HEK293T (cell line): ENCODE results near the gene PLCZ1.
"Not testable (repeated sequence)": the region's sequence is repeated elsewhere in the genome, so short reads cannot be mapped to it uniquely, and the experiment has no call there.

Source experiments
- CTCF ChIA-PET: fragments of 350-600 bp; formaldehyde crosslinking; extraction: SDS; loops from one replicate; lab custom pipeline; 2021; ENCODE audit warnings: antibody characterized with exemption, inconsistent platforms; lab: Yijun Ruan, JAX
- POLR2A ChIA-PET: fragments of 350-600 bp; formaldehyde crosslinking; extraction: SDS; loops from one replicate; lab custom pipeline; 2020; ENCODE audit warnings: antibody characterized with exemption, inconsistent platforms; lab: Yijun Ruan, JAX
- DNase-seq: peaks from one replicate; pipeline ENCODE4 v3.0.0; 2012; ENCODE audit warnings: mixed read lengths; ENCODE audit errors: extremely low spot score
- ARNT ChIP-seq: fragments of 450-650 bp; IDR thresholded peaks from 2 replicates; pipeline ENCODE4 v1.6.1; 2017; ENCODE audit warnings: mild to moderate bottlenecking
- BHLHE40 ChIP-seq: fragments of 450-650 bp; IDR thresholded peaks from 2 replicates; pipeline ENCODE4 v1.6.1; 2016; ENCODE audit warnings: mild to moderate bottlenecking, moderate library complexity, borderline replicate concordance
- CTBP1 ChIP-seq: fragments of 450-650 bp; IDR thresholded peaks from 2 replicates; pipeline ENCODE4 v1.6.1; 2016; ENCODE audit warnings: borderline replicate concordance
- ELF4 ChIP-seq: fragments of 450-650 bp; IDR thresholded peaks from 2 replicates; pipeline ENCODE4 v1.6.1; 2017; ENCODE audit warnings: antibody characterized with exemption
- FOXA1 ChIP-seq: fragments of 450-650 bp; IDR thresholded peaks from 2 replicates; pipeline ENCODE4 v1.6.1; 2016; ENCODE audit warnings: mild to moderate bottlenecking
- FOXK2 ChIP-seq: fragments of 450-650 bp; IDR thresholded peaks from 2 replicates; pipeline ENCODE4 v1.6.1; 2016; ENCODE audit warnings: mild to moderate bottlenecking
- FOXM1 ChIP-seq: fragments of 450-650 bp; IDR thresholded peaks from 2 replicates; pipeline ENCODE4 v1.6.1; 2017; ENCODE audit warnings: mild to moderate bottlenecking, borderline replicate concordance
- HDGF ChIP-seq: fragments of 450-650 bp; IDR thresholded peaks from 2 replicates; pipeline ENCODE4 v1.6.1; 2017; ENCODE audit warnings: antibody characterized with exemption, borderline replicate concordance
- L3MBTL2 ChIP-seq: fragments of 450-650 bp; conservative IDR thresholded peaks from 2 replicates; pipeline ENCODE4 v1.6.1; 2016; ENCODE audit warnings: mild to moderate bottlenecking
- LEF1 ChIP-seq: fragments of 450-650 bp; IDR thresholded peaks from 2 replicates; pipeline ENCODE4 v1.6.1; 2017; ENCODE audit warnings: mild to moderate bottlenecking, borderline replicate concordance
- NFRKB ChIP-seq: fragments of 450-650 bp; IDR thresholded peaks from 2 replicates; pipeline ENCODE4 v1.6.1; 2016; ENCODE audit warnings: mild to moderate bottlenecking, moderate library complexity
- SP1 ChIP-seq: fragments of 450-650 bp; IDR thresholded peaks from 2 replicates; pipeline ENCODE4 v1.6.1; 2017
- SUZ12 ChIP-seq: fragments of 450-650 bp; IDR thresholded peaks from 2 replicates; pipeline ENCODE4 v1.6.1; 2016; ENCODE audit warnings: mild to moderate bottlenecking
- TARDBP ChIP-seq: fragments of 450-650 bp; IDR thresholded peaks from 2 replicates; pipeline ENCODE4 v1.6.1; 2016
- ZNF384 ChIP-seq: fragments of 450-650 bp; IDR thresholded peaks from 2 replicates; pipeline ENCODE4 v1.6.1; 2016
- TF ChIP-seq, protein P1 (sequence below): fragments of 450-650 bp; IDR thresholded peaks from 2 replicates; pipeline ENCODE4 v1.6.1; 2016

PLCZ1 gene

DNA sequence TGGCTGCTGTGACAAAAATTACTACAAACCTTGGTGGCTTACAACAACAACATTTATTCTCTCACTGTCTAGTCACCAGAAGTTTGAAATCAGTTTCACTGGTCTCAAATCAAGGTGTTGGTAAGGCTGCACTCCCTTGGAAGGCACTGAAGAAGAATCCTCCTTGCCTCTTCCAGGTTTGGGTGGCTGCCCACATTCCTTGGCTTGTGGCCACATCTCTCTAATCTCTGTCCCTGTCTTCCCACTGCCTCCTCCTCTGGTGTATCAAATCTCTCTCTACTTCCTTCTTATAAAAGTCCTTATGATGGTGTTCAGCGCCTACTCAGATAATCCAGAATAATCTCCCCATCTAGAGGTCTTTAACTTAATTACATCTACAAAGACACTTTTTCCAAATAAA, 31.0 kb downstream of the PLCZ1 start:
- TF ChIP-seq ARNT (no peak), CTBP1 (no peak), ZNF384 (no peak), LEF1 (no peak), L3MBTL2 (no peak)
- DNase-seq = no peak
- POLR2A ChIA-PET = no interaction called here
- CTCF ChIA-PET = no interaction called here

DNA sequence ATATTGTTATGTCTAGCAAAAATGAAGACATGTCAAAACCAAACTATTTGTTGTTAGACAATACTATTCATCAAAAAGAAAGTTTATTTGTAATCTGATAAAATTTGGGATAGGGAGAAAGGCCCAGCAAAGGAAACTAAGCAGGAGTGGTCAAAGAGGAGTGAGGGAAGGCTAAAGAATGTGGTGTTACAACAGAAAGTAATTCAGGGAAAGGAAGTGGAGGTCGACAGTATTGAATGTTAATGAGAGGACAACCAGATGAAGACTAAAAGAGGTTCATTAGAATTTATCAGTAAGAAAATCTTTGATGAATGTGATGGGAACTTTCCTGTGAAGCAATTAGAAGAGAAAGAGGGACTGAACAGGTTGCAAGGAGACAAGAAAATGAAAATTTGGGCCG, 33.9 kb downstream of the PLCZ1 start:
- DNase-seq = no peak
- TF ChIP-seq SP1 (no peak), NFRKB (no peak), CTBP1 (no peak), ELF4 (no peak), ZNF384 (no peak)
- CTCF ChIA-PET = no interaction called here
- POLR2A ChIA-PET = no interaction called here

DNA sequence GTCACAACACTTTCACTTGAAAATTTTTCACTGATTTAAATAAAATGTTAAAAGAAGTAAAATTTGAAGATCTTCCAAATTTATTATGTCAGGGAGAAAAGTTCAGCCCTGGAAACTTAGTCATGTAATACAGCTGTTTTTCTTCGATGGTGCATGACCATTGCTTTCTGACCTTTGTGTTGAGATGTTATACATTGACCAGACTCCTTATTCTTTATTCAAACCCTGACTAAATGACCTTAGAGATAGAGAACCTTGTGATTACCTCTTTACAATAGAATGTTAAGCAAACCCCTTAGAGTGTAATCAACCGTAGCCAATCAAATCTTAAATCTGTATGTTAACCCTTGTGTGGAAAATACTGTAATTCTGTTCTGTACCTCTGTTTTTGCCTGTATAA, 34.5 kb downstream of the PLCZ1 start:
- ChIA-PET CTCF (no interaction called here), POLR2A (no interaction called here)
- TF ChIP-seq NFRKB (no peak), FOXA1 (no peak), BHLHE40 (no peak), CTBP1 (no peak), TARDBP (no peak), SP1 (no peak), HDGF (no peak), FOXK2 (no peak), ZNF384 (no peak), SUZ12 (no peak), ARNT (no peak), ELF4 (no peak)
- TF ChIP-seq, protein P1, sequence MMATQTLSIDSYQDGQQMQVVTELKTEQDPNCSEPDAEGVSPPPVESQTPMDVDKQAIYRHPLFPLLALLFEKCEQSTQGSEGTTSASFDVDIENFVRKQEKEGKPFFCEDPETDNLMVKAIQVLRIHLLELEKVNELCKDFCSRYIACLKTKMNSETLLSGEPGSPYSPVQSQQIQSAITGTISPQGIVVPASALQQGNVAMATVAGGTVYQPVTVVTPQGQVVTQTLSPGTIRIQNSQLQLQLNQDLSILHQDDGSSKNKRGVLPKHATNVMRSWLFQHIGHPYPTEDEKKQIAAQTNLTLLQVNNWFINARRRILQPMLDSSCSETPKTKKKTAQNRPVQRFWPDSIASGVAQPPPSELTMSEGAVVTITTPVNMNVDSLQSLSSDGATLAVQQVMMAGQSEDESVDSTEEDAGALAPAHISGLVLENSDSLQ = no peak
- DNase-seq = no peak

DNA sequence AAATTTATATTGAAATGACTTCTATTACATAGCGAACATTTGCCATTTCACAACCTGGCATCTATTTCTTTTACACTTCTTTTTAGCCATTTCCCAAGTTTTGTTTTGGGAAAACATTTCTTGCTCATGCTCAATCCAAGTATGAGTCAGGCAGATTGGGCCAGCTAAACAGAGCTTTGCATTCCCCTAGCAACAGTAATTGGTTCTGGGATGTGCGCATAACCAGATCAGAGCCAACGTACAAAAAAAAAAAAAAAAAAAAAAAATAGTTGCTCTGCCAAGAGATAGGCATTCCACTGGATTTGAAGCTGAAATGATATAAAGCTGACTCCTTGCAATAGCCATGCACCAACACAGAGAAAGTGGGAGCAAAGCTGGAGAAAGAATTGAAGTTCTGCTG, 37.5 kb downstream of the PLCZ1 start:
- TF ChIP-seq FOXM1 (no peak), NFRKB (no peak), SUZ12 (no peak), ELF4 (no peak), FOXK2 (no peak), FOXA1 (no peak), SP1 (no peak), ARNT (no peak), TARDBP (no peak), L3MBTL2 (no peak)
- TF ChIP-seq, protein P1 = no peak
- POLR2A ChIA-PET = no interaction called here
- DNase-seq = no peak

DNA sequence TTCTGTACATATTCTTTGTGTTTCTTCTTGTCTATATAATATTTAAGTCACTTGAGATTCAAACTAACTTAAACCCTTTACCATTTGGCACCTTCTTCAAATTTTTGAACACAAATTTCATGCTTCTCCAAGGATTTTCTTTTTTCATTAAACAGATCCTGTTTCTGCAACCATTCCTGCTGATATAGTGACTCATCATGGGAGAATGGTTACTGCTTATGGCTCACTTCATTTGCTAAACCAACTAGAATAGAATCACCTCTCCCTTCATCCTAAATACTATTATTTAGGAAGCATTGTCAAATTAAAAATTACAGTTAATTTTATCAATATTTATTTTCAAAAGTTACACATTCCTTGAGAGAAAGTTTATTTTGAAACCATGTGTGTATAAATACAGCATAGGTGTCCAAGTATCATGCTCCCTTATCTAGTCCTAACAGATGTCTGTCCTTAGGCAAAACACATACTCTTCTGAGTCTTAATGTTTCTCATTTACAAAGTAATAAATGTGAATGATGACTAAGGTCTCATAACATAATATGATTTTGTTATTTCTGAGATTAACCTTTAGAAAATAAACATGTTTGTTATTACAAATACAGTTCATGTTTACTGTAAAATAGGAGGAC, 40.7 kb downstream of the PLCZ1 start:
- ChIA-PET POLR2A (no interaction called here), CTCF (no interaction called here)
- DNase-seq = no peak
- TF ChIP-seq ARNT = no peak
- no peak for TF ChIP-seq SP1
- no peak for TF ChIP-seq SUZ12
- TF ChIP-seq LEF1 = no peak
- no peak for TF ChIP-seq FOXA1
- TF ChIP-seq L3MBTL2 = no peak
- TF ChIP-seq TARDBP = no peak
- TF ChIP-seq, protein P1 = no peak
- TF ChIP-seq FOXK2 = no peak
- no peak for TF ChIP-seq HDGF
- TF ChIP-seq CTBP1 = no peak
- TF ChIP-seq ELF4 = no peak
- no peak for TF ChIP-seq NFRKB
- TF ChIP-seq ZNF384 = no peak
- no peak for TF ChIP-seq BHLHE40
- no peak for TF ChIP-seq FOXM1

More for the DNA sequence above, 37.5 kb downstream of the PLCZ1 start:
- CTCF ChIA-PET = no interaction called here

DNA sequence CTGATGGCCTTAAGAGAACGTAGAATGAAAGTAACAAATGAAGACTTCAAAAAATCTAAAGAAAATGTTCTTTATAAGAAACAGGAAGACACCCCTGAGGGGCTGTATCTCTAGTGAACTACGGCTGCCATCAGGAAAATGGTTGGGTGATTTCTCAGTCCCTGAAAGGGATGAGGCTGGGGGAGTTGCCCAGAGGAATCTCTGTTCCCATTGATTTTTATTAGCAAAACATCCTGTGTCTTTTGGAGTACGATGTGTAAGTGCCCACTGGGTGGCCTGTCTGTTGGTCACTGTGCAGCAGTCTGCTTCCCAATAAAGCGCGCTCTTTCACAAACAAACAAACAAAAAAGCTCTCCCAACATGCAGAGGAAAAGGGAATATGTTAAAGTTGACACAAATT, 43.8 kb downstream of the PLCZ1 start:
- POLR2A ChIA-PET, DNase-seq, CTCF ChIA-PET: not testable (repeated sequence)

DNA sequence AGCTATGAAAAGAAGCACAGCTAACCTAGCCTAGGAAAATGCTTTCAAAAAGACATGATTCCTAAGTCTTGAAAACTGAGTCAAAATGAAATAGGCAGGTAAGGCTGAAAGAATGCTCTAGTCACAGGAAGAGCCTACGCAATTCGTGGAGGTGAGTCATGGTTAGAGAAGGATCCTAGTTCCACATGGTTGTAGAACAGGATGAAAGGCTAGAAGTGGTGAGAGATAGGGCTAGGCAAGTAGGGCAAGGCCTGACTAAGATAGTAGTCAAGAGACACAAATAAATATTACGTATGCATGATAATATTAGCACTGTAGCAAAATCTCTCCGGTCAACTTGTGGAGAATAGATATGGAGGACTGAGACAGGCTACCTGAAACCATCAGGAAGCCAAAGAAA, 47.2 kb downstream of the PLCZ1 start:
- ChIA-PET POLR2A (no interaction called here), CTCF (no interaction called here)
- TF ChIP-seq TARDBP = no peak
- no peak for TF ChIP-seq FOXA1
- TF ChIP-seq SUZ12 = no peak
- no peak for TF ChIP-seq NFRKB
- no peak for TF ChIP-seq FOXM1
- TF ChIP-seq FOXK2 = no peak
- TF ChIP-seq, protein P1 = no peak
- TF ChIP-seq ARNT = no peak
- TF ChIP-seq BHLHE40 = no peak
- no peak for TF ChIP-seq CTBP1
- no peak for TF ChIP-seq ELF4
- TF ChIP-seq HDGF = no peak
- no peak for TF ChIP-seq L3MBTL2
- no peak for TF ChIP-seq ZNF384
- TF ChIP-seq LEF1 = no peak
- no peak for TF ChIP-seq SP1
- DNase-seq = no peak
